Sigmoid colon (tissue), 7 donors: ENCODE results near the gene ZFHX2. TPM values are rescaled to one million over a fixed set of nuclear protein-coding genes. Genes with fewer than 3 reads are reported as not detected.

Source experiments
- DNase-seq: peaks from one replicate; pipeline ENCODE4 v3.0.0-alpha.2; 2019
- H3K27ac ChIP-seq, 4 donors: fragments of 200-600 bp; sonication (generic); one replicate each; pipeline ENCODE4 v1.5.1; 2016 to 2019; ENCODE audit warnings: mild to moderate bottlenecking in 1 of 4
- H3K27me3 ChIP-seq, 3 donors: fragments of 200-600 bp; sonication (generic); one replicate each; pipeline ENCODE4 v1.5.1; 2019; ENCODE audit warnings: mild to moderate bottlenecking in 1 of 3
- H3K36me3 ChIP-seq, 4 donors: fragments of 200-600 bp; sonication (generic); one replicate each; pipeline ENCODE4 v1.5.1; 2016 to 2019
- H3K4me1 ChIP-seq, 4 donors: fragments of 200-600 bp; sonication (generic); one replicate each; pipeline ENCODE4 v1.5.1; 2017 to 2019
- H3K4me3 ChIP-seq, 4 donors: fragments of 200-600 bp; sonication (generic); one replicate each; pipeline ENCODE4 v1.5.1; 2017 to 2019; ENCODE audit warnings: mild to moderate bottlenecking in 2 of 4, moderate library complexity in 1 of 4
- H3K9me3 ChIP-seq, 4 donors: fragments of 200-600 bp in 3 of 4; sonication (generic) in 3 of 4; one replicate each; pipeline versions ENCODE4 v1.5.1 to v1.6.1; 2013 to 2019
- CTCF ChIP-seq, 4 experiments: fragments of 450-650 bp in 3 of 4; fragments of 200-600 bp in 1 of 4; IDR thresholded peaks; one replicate each; pipeline ENCODE4 v1.5.1; 2016 to 2019; ENCODE audit warnings: antibody characterized with exemption in 4 of 4, mild to moderate bottlenecking in 3 of 4, moderate library complexity in 2 of 4
- EP300 ChIP-seq, 4 donors: sonication (generic); formaldehyde crosslinking; IDR thresholded peaks; one replicate each; pipeline ENCODE4 v1.6.1; 2017; ENCODE audit warnings: antibody characterized with exemption in 4 of 4
- POLR2A ChIP-seq, 2 donors: fragments of 450-650 bp; IDR thresholded peaks; one replicate each; pipeline ENCODE4 v1.6.1; 2016; ENCODE audit warnings: antibody characterized with exemption in 2 of 2, mild to moderate bottlenecking in 2 of 2, moderate library complexity in 2 of 2
- POLR2AphosphoS5 ChIP-seq, 4 donors: sonication (generic); formaldehyde crosslinking; IDR thresholded peaks; one replicate each; pipeline ENCODE4 v1.6.1; 2017; ENCODE audit warnings: antibody characterized with exemption in 4 of 4
- WGBS, 2 donors: extraction: QIAGEN DNeasy Blood & Tissue Kit; methylation state at CpG; one replicate each; pipeline ENCODE4 v1.1.7; 2013; 5-methylcytosine and 5-hydroxymethylcytosine counted together
- intact Hi-C: fragments of 100-400 bp; cut with DNase I; formaldehyde crosslinking; loops from one replicate; pipeline ENCODE4 v1.15.1; 2023
- polyA plus RNA-seq, 3 donors: library from polyadenylated mRNA; stranded (reverse); fragments of 200-250 nt; gene quantifications; one replicate each; pipeline ENCODE4 v1.2.3, GENCODE V29; 2013
- total RNA-seq, 4 donors: library from RNA; depleted of rRNA; stranded (reverse); fragments of >200 nt; gene quantifications; one replicate each; pipeline ENCODE4 v1.1.0, GENCODE V29; 2016
- donor health status: healthy with polysubstance abuse.
- donor health status: Bipolar disorder and iron deficiency.
- donor health status: healthy.

Gene ZFHX2
- total and polyA plus RNA-seq, 7 donors: under 0.01 to 1.9 (median 0.56) TPM; not detected in 1

- TF ChIP-seq POLR2A (IDR thresholded peaks at IDR 0.05) (no peak), POLR2AphosphoS5 (IDR thresholded peaks at IDR 0.05) (no peak), EP300 (IDR thresholded peaks at IDR 0.05) (no peak), CTCF (IDR thresholded peaks at IDR 0.05) (no peak)
- no peak within 1 kb of the TSS for H3K27ac ChIP-seq
- peak; percentile 34 for DNase-seq
- intact Hi-C loops: no loop called here
- peak within 1 kb of the TSS in 1 of 4 donors; percentile 31 for H3K4me3 ChIP-seq
- peaks cover 30 to 78% (median 53%) of the 10 kb centered on the region in 3 donors for H3K27me3 ChIP-seq
- H3K4me1 ChIP-seq: peaks cover 0 to 37% (median 19%) of the 10 kb centered on the region in 4 donors
- no peaks in the 10 kb centered on the region for H3K36me3 ChIP-seq
- 25 to 38% methylated on average over 18 of the region's 18 CpGs for WGBS, 2 donors
- H3K9me3 ChIP-seq: no peaks in the 10 kb centered on the region
Measured at GRCh38 chr14:23578560-23579310, 27.2 kb upstream of the ZFHX2 start, which contains the start of gene JPH4. TSS of gene JPH4 (minus strand) at chr14:23578790. CDS start at chr14:23577453, 1,337 bp downstream.

GRCh38 chr14:23577710-23578392 lies 26.3 kb upstream of the ZFHX2 start:
- TF ChIP-seq EP300 (IDR thresholded peaks at IDR 0.05): no peak
- TF ChIP-seq POLR2AphosphoS5 (IDR thresholded peaks at IDR 0.05): no peak
- Histone ChIP-seq H3K9me3 (no peaks in the 10 kb centered on the region), H3K4me3 (peak overlapping the region in 2 of 4 donors; percentile 29 to 31), H3K27me3 (peaks cover 30 to 81% (median 60%) of the 10 kb centered on the region in 3 donors), H3K27ac (no peak overlapping the region), H3K36me3 (no peaks in the 10 kb centered on the region), H3K4me1 (peaks cover 0 to 37% (median 19%) of the 10 kb centered on the region in 4 donors)
- DNase-seq: peak; percentile 58
- intact Hi-C loops: no loop called here
- 3 to 9% methylated on average over 24 of the region's 24 CpGs for WGBS, 2 donors

DNA sequence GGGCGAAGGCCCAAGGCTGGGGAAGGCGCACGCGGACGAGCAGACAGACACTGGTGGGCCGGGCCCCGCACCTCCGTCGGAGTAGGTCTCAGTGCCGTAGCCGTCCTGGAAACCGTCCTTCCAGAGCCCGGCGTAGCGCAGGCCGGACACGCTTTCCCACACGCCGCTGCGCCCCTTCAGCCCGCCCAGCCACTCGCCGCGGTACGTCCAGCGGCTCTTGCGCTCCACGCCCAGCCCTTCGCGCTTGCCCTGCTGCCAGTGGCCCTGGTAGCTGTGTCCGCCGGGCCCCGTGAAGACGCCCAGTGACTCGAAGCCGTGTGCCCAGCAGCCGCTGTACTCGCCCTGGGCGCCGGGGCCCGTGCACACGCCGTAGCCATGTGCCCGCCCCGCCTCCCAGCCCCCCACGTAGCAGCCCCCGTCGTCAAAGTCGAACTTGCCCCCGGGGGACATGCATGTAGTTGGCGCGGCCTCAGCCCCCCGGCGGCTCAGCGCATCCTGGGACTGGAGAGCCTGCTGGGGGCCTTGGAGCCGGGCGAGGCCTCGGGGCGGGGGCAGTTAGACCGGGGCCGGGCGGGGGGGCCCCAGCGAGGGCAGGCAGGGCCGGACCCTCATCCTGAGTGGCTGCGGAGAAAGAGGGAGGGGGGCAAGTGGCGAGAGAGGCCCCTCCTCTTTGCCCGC lies 25.6 kb upstream of the ZFHX2 start:
- H3K36me3 ChIP-seq: no peaks in the 10 kb centered on the region
- H3K4me3 ChIP-seq: peak overlapping the region in 2 of 4 donors; percentile 29 to 31
- peaks cover 0 to 37% (median 19%) of the 10 kb centered on the region in 4 donors for H3K4me1 ChIP-seq
- no peak overlapping the region for H3K27ac ChIP-seq
- peak; percentile 63 for DNase-seq
- no peaks in the 10 kb centered on the region for H3K9me3 ChIP-seq
- peaks cover 30 to 85% (median 60%) of the 10 kb centered on the region in 3 donors for H3K27me3 ChIP-seq
- WGBS, 2 donors: 4 to 5% methylated on average over 67 of the region's 67 CpGs
- TF ChIP-seq EP300 (IDR thresholded peaks at IDR 0.05): no peak
- TF ChIP-seq CTCF (IDR thresholded peaks at IDR 0.05): no peak
- TF ChIP-seq POLR2AphosphoS5 (IDR thresholded peaks at IDR 0.05): no peak
- TF ChIP-seq POLR2A (IDR thresholded peaks at IDR 0.05): no peak
- intact Hi-C loops: no loop called here

DNA sequence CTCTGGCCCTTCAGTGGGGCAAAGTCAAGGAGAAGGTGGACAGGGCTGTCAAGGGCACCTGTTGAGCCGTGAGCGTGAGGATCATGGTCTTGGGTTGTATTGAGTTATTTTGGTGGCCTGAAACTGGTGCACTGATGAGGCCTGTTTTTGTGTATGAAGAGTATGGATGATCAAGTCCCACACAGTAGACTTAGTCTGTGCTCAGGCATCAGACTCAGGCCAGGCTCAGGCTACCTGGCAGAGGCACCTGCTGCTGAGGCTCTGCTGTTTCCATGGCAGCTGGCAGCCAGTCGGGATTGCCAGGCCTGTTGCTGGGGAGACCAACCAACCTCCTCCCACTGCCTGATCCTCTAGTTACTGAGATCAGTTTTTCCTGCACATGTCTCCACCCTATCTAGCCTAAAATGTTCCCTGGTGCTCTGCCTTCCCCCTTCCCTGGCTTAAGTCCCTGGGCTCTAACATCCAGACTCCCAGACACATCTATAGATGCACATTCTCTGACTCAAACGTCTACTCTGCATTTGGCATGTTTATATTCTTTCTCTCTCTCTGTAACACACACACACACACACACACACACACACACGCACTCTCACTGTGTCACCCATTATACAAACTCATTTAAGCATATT lies 21.9 kb upstream of the ZFHX2 start:
- Histone ChIP-seq H3K27ac (no peak overlapping the region), H3K4me3 (no peak overlapping the region), H3K9me3 (no peaks in the 10 kb centered on the region), H3K27me3 (peaks cover 30 to 77% (median 52%) of the 10 kb centered on the region in 3 donors), H3K36me3 (no peaks in the 10 kb centered on the region), H3K4me1 (peaks cover 0 to 30% (median 19%) of the 10 kb centered on the region in 4 donors)
- no peak for TF ChIP-seq CTCF (IDR thresholded peaks at IDR 0.05)
- TF ChIP-seq POLR2AphosphoS5 (IDR thresholded peaks at IDR 0.05): no peak
- TF ChIP-seq EP300 (IDR thresholded peaks at IDR 0.05): no peak
- TF ChIP-seq POLR2A (IDR thresholded peaks at IDR 0.05): no peak
- intact Hi-C loops: no loop called here
- DNase-seq: peak; percentile 48
- 68 to 79% methylated on average over 5 of the region's 5 CpGs for WGBS, 2 donors
